OCI-LY1 (cell line): ENCODE data around the gene GSTM1.

Experiments used
- CTCF ChIP-seq: fragments of 200-600 bp; sonication (generic), shearing (Covaris generic); IDR thresholded peaks from 2 replicates; pipeline ENCODE4 v1.5.1; 2017; ENCODE audit warnings: mild to moderate bottlenecking, antibody characterized with exemption, low read length, moderate library complexity, mixed read lengths
- EZH2 ChIP-seq: fragments of 200-600 bp; sonication (generic), shearing (Covaris generic); IDR thresholded peaks from 2 replicates; pipeline ENCODE4 v1.8.0; 2017; ENCODE audit warnings: borderline replicate concordance, mixed run types, mild to moderate bottlenecking, antibody characterized with exemption, low read length, moderate library complexity, mixed read lengths

- no peak for TF ChIP-seq CTCF
- no peak for TF ChIP-seq EZH2
These were observed 44.8 kb downstream of the GSTM1 start for GRCh38 chr1:109732390-109732881.
